ENCODE measurements around the gene FKBP4.

FKBP4 gene

GRCh38 chr12:2750185-2750584 lies 44.6 kb upstream of the FKBP4 start:
- Histone ChIP-seq H3K79me2 (ENCODE audit: low read length) (no peaks in the 10 kb centered on the region), H2AFZ (ENCODE audit: low read length) (no peak overlapping the region), H3K36me3 (replicated peaks; ENCODE audit: insufficient read depth, low read length) (no peaks in the 10 kb centered on the region), H3K27ac (ENCODE audit: low read length) (no peak overlapping the region), H3K27me3 (replicated peaks; ENCODE audit: insufficient read depth, low read length) (peaks cover 9% of the 10 kb centered on the region; the same call in 1 of the 2 replicates), H3K9ac (ENCODE audit: low read length) (no peak overlapping the region), H3K9me3 (replicated peaks; ENCODE audit: insufficient read depth, low read length) (no peaks in the 10 kb centered on the region), H3K4me1 (ENCODE audit: low read length) (no peaks in the 10 kb centered on the region), H4K20me1 (ENCODE audit: insufficient read depth, low read length) (no peaks in the 10 kb centered on the region), H3F3A (ENCODE audit: insufficient read depth, low read length) (no peaks in the 10 kb centered on the region), H3K4me2 (ENCODE audit: low read depth, low read length) (no peak overlapping the region), H3K9me2 (replicated peaks; ENCODE audit: insufficient read depth, low read length) (no peaks in the 10 kb centered on the region), H3K4me3 (ENCODE audit: low read length) (no peak overlapping the region)
- DNase-seq: no peak
- TF ChIP-seq EZH2phosphoT487 (IDR thresholded peaks at IDR 0.05; ENCODE audit: low read length) (no peak), EZH2 (optimal IDR thresholded peaks at IDR 0.05; ENCODE audit: low read depth, low read length) (no peak)
- TF ChIP-seq, protein P1, sequence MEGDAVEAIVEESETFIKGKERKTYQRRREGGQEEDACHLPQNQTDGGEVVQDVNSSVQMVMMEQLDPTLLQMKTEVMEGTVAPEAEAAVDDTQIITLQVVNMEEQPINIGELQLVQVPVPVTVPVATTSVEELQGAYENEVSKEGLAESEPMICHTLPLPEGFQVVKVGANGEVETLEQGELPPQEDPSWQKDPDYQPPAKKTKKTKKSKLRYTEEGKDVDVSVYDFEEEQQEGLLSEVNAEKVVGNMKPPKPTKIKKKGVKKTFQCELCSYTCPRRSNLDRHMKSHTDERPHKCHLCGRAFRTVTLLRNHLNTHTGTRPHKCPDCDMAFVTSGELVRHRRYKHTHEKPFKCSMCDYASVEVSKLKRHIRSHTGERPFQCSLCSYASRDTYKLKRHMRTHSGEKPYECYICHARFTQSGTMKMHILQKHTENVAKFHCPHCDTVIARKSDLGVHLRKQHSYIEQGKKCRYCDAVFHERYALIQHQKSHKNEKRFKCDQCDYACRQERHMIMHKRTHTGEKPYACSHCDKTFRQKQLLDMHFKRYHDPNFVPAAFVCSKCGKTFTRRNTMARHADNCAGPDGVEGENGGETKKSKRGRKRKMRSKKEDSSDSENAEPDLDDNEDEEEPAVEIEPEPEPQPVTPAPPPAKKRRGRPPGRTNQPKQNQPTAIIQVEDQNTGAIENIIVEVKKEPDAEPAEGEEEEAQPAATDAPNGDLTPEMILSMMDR (IDR thresholded peaks at IDR 0.05; ENCODE audit: low read length): no peak

DNA sequence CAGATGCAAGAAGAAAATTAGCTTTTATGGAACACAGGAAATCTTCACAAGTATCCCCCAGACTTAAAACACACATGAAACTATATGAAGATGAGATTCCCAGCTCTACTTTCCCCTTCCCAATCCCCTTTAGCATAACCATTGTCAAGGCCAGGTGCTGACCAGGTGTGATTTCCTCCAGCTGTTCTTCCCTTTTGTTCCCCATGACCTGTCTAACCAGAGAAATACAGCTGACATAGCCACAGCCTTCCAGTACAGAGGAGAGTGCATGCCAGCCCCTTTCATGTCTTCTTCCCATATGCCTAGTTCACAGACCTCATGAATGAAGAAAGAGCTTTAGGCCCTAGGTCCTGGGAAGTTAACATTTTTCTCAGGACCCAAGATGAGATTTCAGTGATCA lies 43.5 kb upstream of the FKBP4 start:
- H3K9me3 ChIP-seq (replicated peaks; ENCODE audit: insufficient read depth, low read length): no peaks in the 10 kb centered on the region
- TF ChIP-seq, protein P1 (IDR thresholded peaks at IDR 0.05; ENCODE audit: low read length): no peak
- TF ChIP-seq EZH2phosphoT487 (IDR thresholded peaks at IDR 0.05; ENCODE audit: low read length): no peak
- H3K36me3 ChIP-seq (replicated peaks; ENCODE audit: insufficient read depth, low read length): no peaks in the 10 kb centered on the region
- peaks cover 9% of the 10 kb centered on the region; the same call in 1 of the 2 replicates for H3K27me3 ChIP-seq (replicated peaks; ENCODE audit: insufficient read depth, low read length)
- no peak overlapping the region for H3K4me2 ChIP-seq (ENCODE audit: low read depth, low read length)
- no peak overlapping the region for H3K27ac ChIP-seq (ENCODE audit: low read length)
- no peaks in the 10 kb centered on the region for H3K79me2 ChIP-seq (ENCODE audit: low read length)
- no peak for DNase-seq
- H3K4me1 ChIP-seq (ENCODE audit: low read length): no peaks in the 10 kb centered on the region
- no peaks in the 10 kb centered on the region for H3F3A ChIP-seq (ENCODE audit: insufficient read depth, low read length)
- H4K20me1 ChIP-seq (ENCODE audit: insufficient read depth, low read length): no peaks in the 10 kb centered on the region
- no peak overlapping the region for H2AFZ ChIP-seq (ENCODE audit: low read length)
- H3K9ac ChIP-seq (ENCODE audit: low read length): no peak overlapping the region
- no peak overlapping the region for H3K4me3 ChIP-seq (ENCODE audit: low read length)
- H3K9me2 ChIP-seq (replicated peaks; ENCODE audit: insufficient read depth, low read length): no peaks in the 10 kb centered on the region

GRCh38 chr12:2751686-2752085 lies 43.1 kb upstream of the FKBP4 start:
- Histone ChIP-seq H2AFZ (ENCODE audit: low read length) (no peak overlapping the region), H3K27me3 (replicated peaks; ENCODE audit: insufficient read depth, low read length) (peaks cover 9% of the 10 kb centered on the region; the same call in 1 of the 2 replicates), H3K4me3 (ENCODE audit: low read length) (no peak overlapping the region), H4K20me1 (ENCODE audit: insufficient read depth, low read length) (no peaks in the 10 kb centered on the region), H3K9me2 (replicated peaks; ENCODE audit: insufficient read depth, low read length) (no peaks in the 10 kb centered on the region), H3F3A (ENCODE audit: insufficient read depth, low read length) (no peaks in the 10 kb centered on the region), H3K9ac (ENCODE audit: low read length) (no peak overlapping the region), H3K4me2 (ENCODE audit: low read depth, low read length) (no peak overlapping the region), H3K36me3 (replicated peaks; ENCODE audit: insufficient read depth, low read length) (no peaks in the 10 kb centered on the region), H3K4me1 (ENCODE audit: low read length) (no peaks in the 10 kb centered on the region), H3K79me2 (ENCODE audit: low read length) (no peaks in the 10 kb centered on the region), H3K9me3 (replicated peaks; ENCODE audit: insufficient read depth, low read length) (no peaks in the 10 kb centered on the region), H3K27ac (ENCODE audit: low read length) (no peak overlapping the region)
- no peak for DNase-seq
- no peak for TF ChIP-seq EZH2phosphoT487 (IDR thresholded peaks at IDR 0.05; ENCODE audit: low read length)
- TF ChIP-seq, protein P1 (IDR thresholded peaks at IDR 0.05; ENCODE audit: low read length): no peak
- no peak for TF ChIP-seq EZH2 (optimal IDR thresholded peaks at IDR 0.05; ENCODE audit: low read depth, low read length)
